NCI-H128 (cell line): ENCODE data around the gene CAMKK2.
A peak's percentile ranks its signal among the peaks of the same experiment; 100 is the strongest.
"Not testable (repeated sequence)": the region's sequence is repeated elsewhere in the genome, so short reads cannot be mapped to it uniquely, and the experiment has no call there.

Source experiments
- DNase-seq: peaks from one replicate; lab custom pipeline; 2025; ENCODE audit not compliant: unreplicated experiment; lab: John Stamatoyannopoulos, UW

CAMKK2 gene

GRCh38 chr12:121296618-121297434 lies at the start of gene CAMKK2:
CAMKK2 (minus strand) TSS chr12:121296709; CDS start chr12:121274526, 22,183 bp downstream.
- peak; percentile 71 for DNase-seq

- DNase-seq: no peak
These were observed 48.8 kb upstream of the CAMKK2 start for GRCh38 chr12:121345151-121345815.

GRCh38 chr12:121344506-121344905 lies 48.0 kb upstream of the CAMKK2 start:
- DNase-seq: no peak

GRCh38 chr12:121337416-121337815 lies 40.9 kb upstream of the CAMKK2 start:
- DNase-seq: no peak

- DNase-seq: no peak
These were observed 38.2 kb upstream of the CAMKK2 start for GRCh38 chr12:121334513-121335343.

- no peak for DNase-seq
These were observed 37.2 kb upstream of the CAMKK2 start for GRCh38 chr12:121333747-121334146.

- no peak for DNase-seq
These were observed 34.7 kb upstream of the CAMKK2 start for GRCh38 chr12:121331248-121331647.

- no peak for DNase-seq
These were observed 34.2 kb upstream of the CAMKK2 start for GRCh38 chr12:121330692-121331091.

GRCh38 chr12:121330195-121330594 lies 33.7 kb upstream of the CAMKK2 start:
- no peak for DNase-seq

- no peak for DNase-seq
These were observed 32.1 kb upstream of the CAMKK2 start for GRCh38 chr12:121328620-121329019.

GRCh38 chr12:121326996-121327674 lies 30.6 kb upstream of the CAMKK2 start:
- DNase-seq: no peak

GRCh38 chr12:121325922-121326396 lies 29.4 kb upstream of the CAMKK2 start:
- no peak for DNase-seq

- no peak for DNase-seq
These were observed 27.4 kb upstream of the CAMKK2 start for GRCh38 chr12:121323908-121324307.

GRCh38 chr12:121318121-121318520 lies 21.6 kb upstream of the CAMKK2 start:
- no peak for DNase-seq

GRCh38 chr12:121314431-121314830 lies 17.9 kb upstream of the CAMKK2 start:
- DNase-seq: no peak

GRCh38 chr12:121310231-121310630 lies 13.7 kb upstream of the CAMKK2 start:
- not testable (repeated sequence) for DNase-seq

- not testable (repeated sequence) for DNase-seq
These were observed 10.9 kb upstream of the CAMKK2 start for GRCh38 chr12:121307397-121307796.

GRCh38 chr12:121304306-121304705 lies 7.8 kb upstream of the CAMKK2 start:
- DNase-seq: no peak

GRCh38 chr12:121301876-121302275 lies 5.4 kb upstream of the CAMKK2 start:
- DNase-seq: no peak

- DNase-seq: no peak
These were observed 3.7 kb upstream of the CAMKK2 start for GRCh38 chr12:121300083-121300819.
